ENCODE data around the gene CFAP410. TPM values are rescaled to one million over a fixed set of nuclear protein-coding genes. Genes with fewer than 3 reads are reported as not detected.

Gene CFAP410
- total RNA-seq, 1 donor from 2014 or later: 15.2 TPM

GRCh38 chr21:44282370-44282769 is 56.8 kb downstream of the CFAP410 start:
- Mint-ChIP-seq H3K4me1 (ENCODE audit: low read depth) (no peaks in the 10 kb centered on the region), H3K27me3 (ENCODE audit: low read depth) (peaks cover 6% of the 10 kb centered on the region), H3K36me3 (ENCODE audit: low read depth) (no peaks in the 10 kb centered on the region), H3K9me3 (no peaks in the 10 kb centered on the region), H3K4me3 (ENCODE audit: low read depth) (no peak overlapping the region), H3K27ac (no peak overlapping the region)
- intact Hi-C loops (cut with micrococcal nuclease): no loop called here
- DNase-seq (ENCODE audit: low spot score): no peak

- Mint-ChIP-seq H3K4me3 (ENCODE audit: low read depth) (no peak overlapping the region), H3K9me3 (no peaks in the 10 kb centered on the region), H3K36me3 (ENCODE audit: low read depth) (no peaks in the 10 kb centered on the region), H3K27me3 (ENCODE audit: low read depth) (peaks cover 6% of the 10 kb centered on the region), H3K4me1 (ENCODE audit: low read depth) (no peaks in the 10 kb centered on the region), H3K27ac (no peak overlapping the region)
- intact Hi-C loops (cut with micrococcal nuclease): no loop called here
- DNase-seq (ENCODE audit: low spot score): no peak
Observed at GRCh38 chr21:44281801-44282200, 57.4 kb downstream of the CFAP410 start.

GRCh38 chr21:44279354-44280260 is 59.6 kb downstream of the CFAP410 start:
- Mint-ChIP-seq H3K27ac (no peak overlapping the region), H3K4me3 (ENCODE audit: low read depth) (no peak overlapping the region), H3K9me3 (no peaks in the 10 kb centered on the region), H3K4me1 (ENCODE audit: low read depth) (no peaks in the 10 kb centered on the region), H3K27me3 (ENCODE audit: low read depth) (peaks cover 17% of the 10 kb centered on the region), H3K36me3 (ENCODE audit: low read depth) (no peaks in the 10 kb centered on the region)
- intact Hi-C loops (cut with micrococcal nuclease): no loop called here
- DNase-seq (ENCODE audit: low spot score): no peak

Other genes with a start within 250 kb of the CFAP410 start
- gene PWP2, start 232.0 kb downstream of the CFAP410 start, total RNA-seq: 11.0 and 13.7 TPM in 2 replicates
- 8.8 and 11.4 TPM in 2 replicates for gene GATD3, start 205.7 kb downstream of the CFAP410 start, total RNA-seq
- gene ICOSLG, start 98.4 kb downstream of the CFAP410 start, total RNA-seq: 5.4 and 6.0 TPM in 2 replicates
- gene DNMT3L, start 77.5 kb downstream of the CFAP410 start, total RNA-seq: not detected in 2 replicates
- not detected in 2 replicates for gene AIRE, start 53.5 kb downstream of the CFAP410 start, total RNA-seq
- gene PFKL, start 39.3 kb downstream of the CFAP410 start, total RNA-seq: 156 and 158 TPM in 2 replicates
- 6.7 and 7.3 TPM in 2 replicates for gene TRPM2, start 14.2 kb upstream of the CFAP410 start, total RNA-seq
- 2.2 and 2.3 TPM in 2 replicates for gene LRRC3, start 116.1 kb upstream of the CFAP410 start, total RNA-seq
- gene KRTAP10-1, start 200.8 kb upstream of the CFAP410 start, total RNA-seq: not detected in 2 replicates
- gene KRTAP10-2, start 212.1 kb upstream of the CFAP410 start, total RNA-seq: not detected in 2 replicates
- gene KRTAP10-3, start 219.4 kb upstream of the CFAP410 start, total RNA-seq: not detected in 2 replicates
- not detected in 2 replicates for gene KRTAP10-4, start 234.3 kb upstream of the CFAP410 start, total RNA-seq
- not detected in 2 replicates for gene KRTAP10-5, start 241.2 kb upstream of the CFAP410 start, total RNA-seq

All from activated T-helper 2 cell treated with anti-CD3 and anti-CD28 coated beads, Interferon-gamma antibody, Interleukin-2, Interleukin-4, amounts not matched to agents 10 μg/mL and 5 μg/mL and 100 μg/mL, durations not matched to agents 14 hours and 24 hours and 36 hours (primary cell).